ENCODE measurements around the gene CRYBG3. TPM values are rescaled to one million over a fixed set of nuclear protein-coding genes. Genes with fewer than 3 reads are reported as not detected.
"Not testable (repeated sequence)": the region's sequence is repeated elsewhere in the genome, so short reads cannot be mapped to it uniquely, and the experiment has no call there.

Gene CRYBG3
- total RNA-seq, 1 donor from 2014 or later = 15.4 TPM

GRCh38 chr3:97896129-97896528, 74.3 kb downstream of the CRYBG3 start:
- no peak for DNase-seq (ENCODE audit: low read depth in 2 of 2)

DNA sequence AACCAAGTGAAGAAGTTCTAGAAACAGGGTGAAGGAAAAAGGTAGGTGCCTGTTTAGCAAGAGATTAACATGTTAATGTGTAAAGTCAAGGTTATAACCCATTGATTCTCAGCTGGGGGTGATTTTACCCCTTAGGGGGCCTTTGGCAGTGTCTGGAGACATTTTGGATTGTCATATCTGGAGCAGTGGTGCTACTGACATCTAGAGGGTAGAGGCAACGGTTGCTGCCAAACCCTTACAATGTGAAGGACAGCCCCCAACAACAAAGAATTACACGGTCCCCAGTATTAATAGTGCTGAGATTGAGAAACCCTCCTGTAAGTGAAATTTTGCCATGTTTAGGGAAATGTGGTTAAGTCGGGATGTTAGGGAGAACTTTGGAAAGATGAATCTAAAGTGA, 74.7 kb downstream of the CRYBG3 start:
- DNase-seq (ENCODE audit: low read depth in 2 of 2) = no peak

DNA sequence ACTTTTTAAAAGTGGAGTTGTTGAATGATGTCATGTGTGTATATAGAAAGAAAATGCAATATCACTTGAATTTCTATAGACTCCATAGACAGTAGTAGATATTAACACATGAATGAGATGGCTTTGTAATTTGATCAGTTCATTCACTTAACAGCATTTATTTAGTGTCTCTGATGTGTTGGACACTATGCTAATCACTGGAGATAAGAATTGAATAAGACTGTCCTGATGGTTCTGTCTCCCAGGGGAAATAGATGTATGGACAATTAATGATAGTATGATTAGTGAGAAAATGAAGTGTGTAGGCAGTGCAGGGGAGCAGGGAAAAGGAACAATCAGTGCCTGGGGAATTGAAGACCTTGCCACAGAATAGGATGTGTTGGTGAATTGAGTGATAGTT, 77.5 kb downstream of the CRYBG3 start:
- no peak for DNase-seq (ENCODE audit: low read depth in 2 of 2)

DNA sequence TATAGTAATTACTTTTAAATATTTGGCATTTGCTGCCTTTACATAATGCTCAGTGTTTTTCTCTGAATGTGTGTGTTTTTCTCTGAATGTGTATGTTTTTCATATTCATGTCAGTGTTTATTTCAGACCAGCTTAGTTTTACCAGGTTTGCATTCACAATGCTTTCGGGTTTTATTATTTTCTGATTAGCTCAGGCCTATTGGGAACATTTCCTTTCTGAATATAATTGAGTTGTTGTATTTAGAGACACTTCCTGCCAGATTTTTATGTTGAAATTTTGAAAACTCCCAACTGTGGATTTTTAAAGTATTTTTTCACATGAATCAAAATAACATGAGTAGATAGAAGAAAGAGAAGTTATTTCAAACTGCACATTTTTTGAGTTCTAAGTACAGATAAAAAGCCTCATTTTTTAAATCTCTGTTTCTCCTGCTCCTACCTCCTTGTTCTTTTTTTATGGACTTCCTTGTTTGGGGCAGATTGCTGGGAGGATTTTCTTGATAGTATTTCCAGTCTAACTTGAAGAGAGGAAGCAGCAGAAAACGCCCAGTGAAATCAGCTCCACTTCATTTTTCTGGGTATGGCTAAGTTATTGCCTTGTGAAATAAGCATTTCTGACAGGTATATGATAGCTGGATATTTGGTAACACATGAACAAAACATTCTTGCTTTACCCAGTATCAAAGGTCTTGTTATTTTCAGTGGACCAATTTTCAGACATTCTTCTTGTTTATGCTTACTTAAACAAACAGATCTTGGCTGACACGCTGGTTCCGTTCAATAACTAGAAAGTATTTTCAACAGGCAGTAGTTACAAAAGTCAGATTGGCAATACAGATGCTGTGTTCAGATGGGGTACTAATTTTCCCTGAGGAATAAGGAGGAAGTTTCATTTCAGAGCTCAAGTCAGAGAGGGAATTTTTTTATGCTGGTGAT, 79.8 kb downstream of the CRYBG3 start:
- DNase-seq (ENCODE audit: low read depth in 2 of 2) = peak in 1 of 2 donors; percentile 5

DNA sequence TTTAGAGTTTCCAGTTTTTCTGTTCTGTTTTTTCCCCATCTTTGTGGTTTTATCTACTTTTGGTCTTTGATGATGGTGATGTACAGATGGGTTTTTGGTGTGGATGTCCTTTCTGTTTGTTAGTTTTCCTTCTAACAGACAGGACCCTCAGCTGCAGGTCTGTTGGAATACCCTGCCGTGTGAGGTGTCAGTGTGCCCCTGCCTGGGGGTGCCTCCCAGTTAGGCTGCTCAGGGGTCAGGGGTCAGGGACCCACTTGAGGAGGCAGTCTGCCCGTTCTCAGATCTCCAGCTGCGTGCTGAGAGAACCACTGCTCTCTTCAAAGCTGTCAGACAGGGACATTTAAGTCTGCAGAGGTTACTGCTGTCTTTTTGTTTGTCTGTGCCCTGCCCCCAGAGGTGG, 88.0 kb downstream of the CRYBG3 start:
- DNase-seq (ENCODE audit: low read depth in 2 of 2) = not testable (repeated sequence)

- DNase-seq (ENCODE audit: low read depth in 2 of 2) = not testable (repeated sequence)
Observed at GRCh38 chr3:97910236-97910831, 88.5 kb downstream of the CRYBG3 start.

GRCh38 chr3:97910931-97911351, 89.1 kb downstream of the CRYBG3 start:
- no peak for DNase-seq (ENCODE audit: low read depth in 2 of 2)

DNA sequence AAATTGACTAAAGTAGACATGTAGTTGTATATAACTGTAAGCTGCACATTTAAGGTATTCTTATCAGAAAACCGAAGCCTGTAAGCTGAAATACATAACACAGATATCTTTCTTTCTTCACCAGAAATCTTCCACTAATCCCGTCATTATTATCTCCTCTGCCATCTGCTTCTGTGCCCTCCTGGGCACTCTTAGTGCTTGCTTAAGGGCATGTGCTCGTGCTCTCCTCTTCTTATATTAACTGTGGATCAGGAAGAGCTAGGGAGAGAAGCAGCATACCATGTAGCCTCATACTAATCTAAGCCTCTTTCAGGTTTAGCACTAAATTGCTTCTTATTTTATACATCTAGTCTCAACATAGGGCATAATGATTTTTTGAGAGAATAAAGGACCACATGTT, 89.6 kb downstream of the CRYBG3 start:
- no peak for DNase-seq (ENCODE audit: low read depth in 2 of 2)

GRCh38 chr3:97914388-97914787, 92.6 kb downstream of the CRYBG3 start:
- DNase-seq (ENCODE audit: low read depth in 2 of 2) = peak in 1 of 2 donors; percentile 51

- DNase-seq (ENCODE audit: low read depth in 2 of 2) = no peak
Observed at GRCh38 chr3:97916576-97916975, 94.8 kb downstream of the CRYBG3 start.

DNA sequence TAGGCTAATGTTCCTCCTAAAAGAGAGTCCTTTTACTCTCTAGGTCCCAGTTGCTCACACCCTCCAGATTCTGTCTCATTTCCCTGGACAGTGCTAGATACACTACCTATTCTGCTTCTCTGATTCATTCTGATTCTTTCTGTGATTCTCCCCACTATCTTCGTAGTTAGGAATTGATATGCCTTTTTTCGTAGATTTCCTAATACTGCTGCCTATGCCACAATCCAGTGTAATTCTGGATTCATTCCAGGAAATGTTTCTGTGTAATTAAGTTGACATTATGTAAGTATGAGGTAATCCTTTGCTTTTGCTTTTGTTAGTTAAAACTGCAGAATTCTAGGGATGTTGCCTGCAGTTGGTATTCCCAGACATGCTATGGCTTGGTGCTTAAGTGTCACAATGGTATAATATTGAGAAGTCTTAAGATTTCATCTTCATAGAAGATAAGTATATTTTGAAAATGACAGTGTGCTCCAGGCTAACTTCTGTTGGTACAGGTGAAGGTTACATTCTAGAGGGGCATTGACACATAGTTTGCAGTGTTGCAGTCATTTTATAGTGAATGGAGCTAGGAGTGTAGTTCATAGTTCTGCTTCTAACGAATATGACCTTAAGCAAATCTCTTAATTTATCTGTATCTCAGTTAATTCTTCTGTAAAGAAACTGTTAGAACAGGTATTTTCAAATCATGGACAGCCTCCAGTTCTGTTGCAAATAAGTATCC, 96.2 kb downstream of the CRYBG3 start:
- DNase-seq (ENCODE audit: low read depth in 2 of 2) = no peak

DNA sequence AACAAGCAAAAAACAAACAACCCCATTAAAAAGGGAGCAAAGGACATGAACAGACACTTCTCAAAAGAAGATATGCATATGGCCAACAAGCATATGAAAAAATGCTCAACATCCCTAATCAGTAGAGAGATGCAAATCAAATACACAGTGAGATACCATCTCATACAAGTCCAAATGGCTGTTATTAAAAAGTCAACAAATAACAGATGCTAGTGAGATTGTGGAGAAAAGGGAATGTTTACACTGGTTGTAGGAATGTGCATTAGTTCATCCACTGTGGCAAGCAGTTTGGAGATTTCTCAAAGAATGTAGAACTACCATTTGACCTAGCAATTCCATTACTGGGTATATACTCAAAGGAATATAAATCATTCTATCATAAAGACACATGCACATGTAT, 105.9 kb downstream of the CRYBG3 start:
- DNase-seq (ENCODE audit: low read depth in 2 of 2) = no peak

DNA sequence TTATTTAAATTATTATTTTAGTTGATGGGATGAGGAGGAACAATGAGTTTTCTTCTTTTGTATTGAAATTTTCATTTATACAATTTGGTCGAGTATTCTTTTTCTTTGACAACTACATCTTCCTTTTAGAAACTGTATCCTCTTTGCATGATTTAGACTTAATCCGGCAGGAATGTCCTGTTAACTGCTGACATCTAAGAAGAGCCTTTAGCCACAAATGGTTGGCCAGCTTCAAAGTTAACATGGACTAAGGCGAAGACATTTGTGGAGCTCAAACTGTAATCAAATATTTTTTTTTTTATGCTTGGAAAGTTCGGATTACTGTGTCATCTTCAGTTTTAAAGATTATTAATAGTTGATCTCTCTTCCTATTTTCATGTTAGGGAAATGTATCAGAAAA, 107.2 kb downstream of the CRYBG3 start:
- no peak for DNase-seq (ENCODE audit: low read depth in 2 of 2)

DNA sequence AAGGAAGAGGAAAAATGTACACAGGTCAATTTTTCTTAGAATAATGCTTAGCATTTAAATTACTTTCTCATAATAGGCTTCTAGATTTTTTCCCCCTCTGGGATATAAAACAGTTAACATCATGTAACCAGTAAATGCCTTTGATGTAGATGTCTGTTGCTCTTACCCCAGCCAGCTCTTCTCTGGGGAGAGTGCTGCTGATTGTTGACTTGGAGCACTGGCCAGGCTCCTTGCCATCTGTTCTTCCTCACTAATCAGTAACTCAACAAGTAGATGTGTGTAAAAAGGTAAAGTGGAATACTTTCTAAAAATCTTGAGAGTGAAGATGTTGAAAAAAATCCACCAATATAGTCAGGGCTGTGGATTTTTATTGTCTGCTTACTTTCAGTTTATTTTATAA, 108.2 kb downstream of the CRYBG3 start:
- no peak for DNase-seq (ENCODE audit: low read depth in 2 of 2)

- no peak for DNase-seq (ENCODE audit: low read depth in 2 of 2)
Observed at GRCh38 chr3:97931218-97931617, 109.4 kb downstream of the CRYBG3 start.

DNA sequence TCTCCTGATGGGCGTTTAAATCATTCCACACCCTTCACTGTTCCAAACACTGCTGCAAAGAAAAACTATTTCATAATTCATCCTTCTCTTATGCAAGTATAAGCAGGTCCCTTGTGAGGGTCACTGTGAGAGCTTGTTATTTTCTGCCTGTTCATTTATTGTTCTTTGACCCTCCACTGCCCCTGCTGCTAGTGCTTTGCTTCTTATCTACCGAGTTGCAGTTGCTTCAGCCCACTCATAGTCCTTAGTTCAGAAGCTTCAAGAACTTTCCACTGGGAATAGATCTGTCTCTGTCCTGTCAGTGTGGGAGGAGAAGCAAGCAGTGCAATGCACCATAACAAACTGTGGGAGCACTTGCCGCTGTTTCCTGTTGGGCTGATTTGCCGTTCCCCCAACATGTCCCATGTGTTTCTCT, 110.6 kb downstream of the CRYBG3 start:
- DNase-seq (ENCODE audit: low read depth in 2 of 2) = no peak

- DNase-seq (ENCODE audit: low read depth in 2 of 2) = no peak
Observed at GRCh38 chr3:97934980-97935695, 113.3 kb downstream of the CRYBG3 start.

DNA sequence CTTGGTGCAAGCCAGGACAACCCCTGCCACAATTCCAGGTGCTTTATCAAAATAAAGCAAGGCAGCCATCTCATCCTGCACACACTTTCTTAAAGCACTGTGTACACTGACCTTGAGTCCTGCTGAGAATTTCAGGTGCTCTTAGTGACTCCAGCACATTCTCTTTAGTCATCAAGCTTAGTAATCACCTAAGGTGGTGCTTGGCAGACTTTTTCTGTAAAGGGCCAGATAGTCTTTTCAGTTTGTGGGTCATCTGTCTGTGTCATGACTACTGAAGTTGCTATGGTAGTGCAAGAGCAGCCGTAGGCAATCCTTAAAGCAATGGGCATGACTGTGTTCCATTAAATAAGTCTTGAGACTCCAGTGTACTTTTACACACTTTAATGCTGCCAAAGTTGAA, 114.0 kb downstream of the CRYBG3 start:
- no peak for DNase-seq (ENCODE audit: low read depth in 2 of 2)

- no peak for DNase-seq (ENCODE audit: low read depth in 2 of 2)
Observed at GRCh38 chr3:97937205-97937604, 115.4 kb downstream of the CRYBG3 start.

GRCh38 chr3:97938444-97938843, 116.6 kb downstream of the CRYBG3 start:
- no peak for DNase-seq (ENCODE audit: low read depth in 2 of 2)

GRCh38 chr3:97939401-97939800, 117.6 kb downstream of the CRYBG3 start:
- DNase-seq (ENCODE audit: low read depth in 2 of 2) = no peak

GRCh38 chr3:97940034-97940433, 118.2 kb downstream of the CRYBG3 start:
- peak in 1 of 2 donors; percentile 13 for DNase-seq (ENCODE audit: low read depth in 2 of 2)
